Stimulated activated CD4-positive, alpha-beta T cell treated with anti-CD3 and anti-CD28 coated beads, Interleukin-4, amount 100 ng/mL, for 1 hour (primary cell): ENCODE measurements around the gene KCNJ1.

ENCODE experiments used
- DNase-seq: peaks from one replicate; pipeline ENCODE4 v3.0.0-alpha.2; 2020

The KCNJ1 gene

DNA sequence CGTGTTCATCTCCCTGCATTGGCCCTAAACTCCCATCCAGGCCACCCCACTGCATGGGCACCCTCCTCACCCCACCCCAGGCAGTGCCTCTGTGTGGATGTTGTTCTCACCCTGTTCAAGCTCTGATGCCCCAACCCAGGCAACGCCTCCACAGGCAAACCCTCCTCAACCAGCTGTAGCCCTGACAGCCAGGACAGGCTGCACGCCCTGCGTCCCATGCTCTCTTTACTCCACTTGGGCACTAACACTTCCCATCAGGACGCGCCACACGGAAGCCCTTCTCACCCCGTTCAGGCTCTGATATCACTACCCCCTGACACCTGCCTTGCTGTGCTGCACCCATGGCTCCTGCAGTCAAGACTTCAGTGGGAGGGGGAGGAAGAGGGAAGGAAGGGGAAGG, 47.9 kb downstream of the KCNJ1 start:
- DNase-seq = no peak

DNA sequence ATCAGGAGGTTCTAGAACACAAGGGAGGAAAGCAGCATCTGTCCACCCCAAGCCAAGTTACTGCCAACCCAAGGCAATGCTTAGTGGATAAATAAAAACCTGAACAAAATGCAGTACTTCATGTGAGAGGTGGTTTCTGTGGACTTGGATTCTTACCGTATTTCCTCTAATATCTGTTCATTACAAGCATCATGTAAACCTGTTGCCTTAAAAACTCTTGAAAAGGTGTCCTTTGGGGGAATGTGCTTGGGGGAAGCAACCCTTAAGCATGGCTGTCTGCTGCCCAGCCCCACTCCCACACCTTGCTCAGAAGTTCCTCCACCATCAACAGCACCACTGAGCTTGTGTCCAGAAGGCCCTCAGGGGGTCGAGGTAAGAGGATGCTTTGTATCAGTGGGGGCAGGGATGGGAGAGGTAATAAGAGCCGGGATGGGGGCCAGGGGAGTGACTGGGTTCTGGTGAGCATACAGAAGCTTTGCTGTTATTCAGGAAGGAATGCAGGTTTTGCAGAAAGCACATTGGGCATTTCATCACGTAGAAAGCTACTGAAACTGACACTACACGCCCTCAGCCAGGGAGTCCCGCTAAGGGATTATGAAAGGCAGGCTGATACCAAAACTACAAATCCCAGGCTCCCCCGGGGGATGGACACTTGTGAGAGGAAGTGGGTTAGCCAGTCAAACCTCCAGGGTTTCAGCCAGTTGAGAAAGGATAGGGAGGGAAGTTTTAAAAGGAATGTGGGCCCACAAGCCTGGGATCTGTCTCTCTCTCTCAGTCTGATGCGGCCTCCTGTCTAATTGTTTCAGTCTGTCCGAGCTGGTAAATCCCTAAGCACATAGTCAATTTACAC, 52.0 kb downstream of the KCNJ1 start:
- DNase-seq = no peak

DNA sequence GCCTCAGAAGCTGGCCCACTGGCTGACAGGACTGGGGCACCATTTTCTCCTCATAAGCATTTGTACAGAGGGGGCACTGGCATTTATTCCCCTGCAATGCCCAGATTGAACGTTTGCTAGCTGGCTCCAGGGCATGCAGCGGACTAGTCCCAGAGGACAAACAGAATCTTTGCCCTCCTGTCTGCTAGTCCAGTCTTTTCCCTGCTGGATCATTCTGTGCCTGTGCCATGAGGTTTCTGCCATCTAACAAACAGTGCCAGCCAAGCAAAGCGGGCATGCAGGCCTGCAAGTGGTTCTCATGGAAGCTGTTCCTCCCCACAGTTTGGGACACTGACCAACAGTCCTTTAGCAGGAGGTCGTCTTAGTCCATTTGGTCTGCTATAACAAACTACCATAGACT, 53.4 kb downstream of the KCNJ1 start:
- DNase-seq = no peak

DNA sequence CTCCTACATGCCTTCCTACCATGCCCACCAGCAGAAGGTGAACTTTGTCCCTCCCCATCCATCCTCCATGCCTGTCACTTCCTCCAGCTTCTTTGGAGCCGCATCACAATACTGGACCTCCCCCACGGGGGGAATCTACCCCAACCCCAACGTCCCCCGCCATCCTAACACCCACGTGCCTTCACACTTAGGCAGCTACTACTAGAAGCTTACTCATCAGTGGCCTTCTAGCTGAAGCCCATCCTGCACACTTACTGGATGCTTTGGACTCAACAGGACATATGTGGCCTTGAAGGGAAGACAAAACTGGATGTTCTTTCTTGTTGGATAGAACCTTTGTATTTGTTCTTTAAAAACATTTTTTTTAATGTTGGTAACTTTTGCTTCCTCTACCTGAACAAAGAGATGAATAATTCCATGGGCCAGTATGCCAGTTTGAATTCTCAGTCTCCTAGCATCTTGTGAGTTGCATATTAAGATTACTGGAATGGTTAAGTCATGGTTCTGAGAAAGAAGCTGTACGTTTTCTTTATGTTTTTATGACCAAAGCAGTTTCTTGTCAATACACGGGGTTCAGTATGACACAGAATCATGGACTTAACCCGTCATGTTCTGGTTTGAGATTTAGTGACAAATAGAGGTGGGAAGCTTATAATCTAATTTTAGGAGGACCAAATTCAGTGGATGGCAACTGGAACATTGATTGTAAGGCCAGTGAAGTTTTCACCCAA, 56.1 kb downstream of the KCNJ1 start:
- no peak for DNase-seq

DNA sequence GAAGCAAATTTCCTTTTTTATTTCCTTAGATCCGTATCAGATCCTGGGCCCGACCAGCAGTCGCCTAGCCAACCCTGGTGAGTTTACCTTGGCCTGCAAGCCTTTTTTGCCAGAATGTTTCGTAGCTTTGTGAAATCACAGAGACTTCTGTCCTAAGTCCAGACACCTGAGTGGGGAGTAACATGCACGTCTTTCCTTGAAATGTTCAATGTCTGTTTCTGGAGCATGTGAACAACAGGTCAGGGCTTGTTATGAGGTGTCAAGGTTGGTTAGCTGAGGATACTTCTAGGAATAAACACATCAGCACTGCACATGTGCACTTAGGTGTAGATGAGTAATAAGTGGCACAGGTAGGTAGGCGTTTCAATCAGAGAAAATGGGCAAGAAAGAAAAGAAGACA, 58.0 kb downstream of the KCNJ1 start:
- DNase-seq = no peak

DNA sequence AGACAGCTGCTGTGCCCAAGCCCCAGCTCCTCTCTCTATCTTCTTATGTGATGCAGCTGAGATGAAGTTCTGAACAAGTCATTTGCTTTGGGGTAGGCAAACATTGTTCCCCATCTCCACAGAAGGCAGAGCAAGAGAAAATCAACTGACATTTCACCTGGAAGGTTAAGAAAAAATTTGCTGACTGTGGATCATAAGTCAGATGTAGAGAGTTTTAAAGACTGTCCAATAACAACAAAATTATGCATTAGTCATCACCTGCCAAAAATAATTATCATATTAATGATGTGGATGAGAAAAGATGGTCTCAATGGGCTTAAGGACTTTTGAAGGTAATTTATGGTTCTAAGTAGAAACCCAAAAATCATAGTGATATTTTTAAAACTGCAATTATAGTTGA, 59.2 kb downstream of the KCNJ1 start:
- DNase-seq = no peak

DNA sequence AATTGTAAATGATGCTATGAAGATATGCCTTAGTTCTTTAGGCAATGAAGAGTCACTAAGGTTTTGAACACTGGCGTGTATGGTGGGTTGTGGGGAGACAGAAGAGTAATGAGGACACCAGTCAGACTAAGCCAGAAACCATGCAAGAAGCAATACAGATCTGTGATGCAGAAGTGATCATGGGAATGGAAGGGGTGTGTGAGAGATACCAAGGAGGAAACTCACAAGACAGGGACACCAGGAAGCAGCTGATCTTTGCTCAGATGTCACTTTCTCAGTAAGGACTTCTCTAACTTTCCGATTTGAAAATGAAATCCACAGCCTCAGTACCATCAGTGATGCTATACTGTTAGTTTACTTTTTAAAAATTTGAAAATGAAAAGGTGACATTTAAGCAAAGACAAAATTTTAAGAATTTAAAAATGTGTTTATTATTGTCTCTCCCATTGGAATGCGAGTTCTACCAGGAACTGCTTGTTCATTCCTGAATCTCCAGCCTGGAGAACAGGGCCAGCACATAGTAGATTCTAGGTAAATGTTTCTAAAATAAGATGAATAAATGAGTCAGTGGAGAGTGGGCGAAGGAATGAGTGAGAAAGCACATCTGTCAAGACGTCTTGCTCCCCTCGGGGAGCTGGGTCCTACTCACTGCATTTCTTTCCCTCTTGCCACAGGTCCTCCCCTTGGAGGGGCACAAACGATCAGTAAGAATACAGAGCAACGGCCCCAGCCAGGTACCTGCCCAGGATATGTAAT, 60.4 kb downstream of the KCNJ1 start:
- DNase-seq = no peak

DNA sequence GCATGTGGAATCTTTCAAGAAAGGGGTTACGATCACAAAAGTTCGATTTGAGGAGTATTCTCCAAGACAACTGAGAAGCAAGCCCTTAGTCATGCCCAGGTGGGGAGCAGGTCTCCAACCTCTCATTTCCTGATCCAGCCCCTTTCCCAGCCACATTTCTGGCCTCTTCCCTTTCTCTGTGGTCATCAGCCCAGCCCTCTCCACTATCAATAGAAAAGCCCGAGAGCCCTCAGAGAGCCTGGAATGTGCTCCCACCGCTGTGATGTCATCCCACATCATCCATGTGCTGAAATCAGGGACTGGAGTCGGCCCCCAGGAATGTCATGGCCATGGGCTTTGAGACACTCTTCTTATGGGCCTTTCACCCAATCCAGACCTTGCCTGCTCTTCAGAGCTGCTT, 62.6 kb downstream of the KCNJ1 start:
- DNase-seq = no peak

DNA sequence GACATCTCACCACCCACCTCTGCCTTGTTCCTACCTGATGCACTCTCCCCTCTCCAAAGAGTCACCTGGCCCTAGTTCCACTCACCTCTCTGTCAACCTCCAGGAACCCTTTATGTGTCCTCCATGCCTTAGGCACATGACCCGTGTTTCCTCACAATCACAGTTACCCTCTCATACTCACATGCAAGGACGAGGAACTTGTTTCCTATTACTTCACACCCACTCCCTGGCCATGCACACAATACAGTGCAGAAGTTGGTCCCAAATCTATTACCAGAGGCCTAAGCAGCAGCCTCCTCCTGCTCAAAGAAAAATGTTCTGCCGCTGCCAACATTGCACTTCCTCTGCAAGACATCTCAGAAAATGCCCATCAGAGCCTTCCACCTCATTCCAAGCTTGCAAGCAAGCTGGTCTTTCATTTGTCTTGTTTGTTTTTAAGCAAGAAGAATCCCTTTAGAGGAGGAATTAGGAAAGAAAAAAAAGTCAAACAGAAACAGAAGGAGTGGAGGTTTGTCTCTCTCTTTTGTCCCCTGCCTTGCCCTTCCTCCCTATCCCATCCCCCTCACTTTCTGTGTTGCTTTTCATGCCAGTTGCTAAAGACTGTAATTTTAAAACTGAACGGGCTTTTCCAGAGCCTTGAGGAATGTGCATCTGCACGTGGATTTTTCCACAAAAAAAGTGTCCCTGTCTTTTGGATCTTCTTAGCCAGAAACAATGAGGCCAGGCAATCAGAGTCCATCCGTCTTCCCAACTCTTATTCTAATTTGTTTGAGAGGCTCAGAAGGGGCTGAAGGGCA, 63.4 kb downstream of the KCNJ1 start:
- DNase-seq = no peak

DNA sequence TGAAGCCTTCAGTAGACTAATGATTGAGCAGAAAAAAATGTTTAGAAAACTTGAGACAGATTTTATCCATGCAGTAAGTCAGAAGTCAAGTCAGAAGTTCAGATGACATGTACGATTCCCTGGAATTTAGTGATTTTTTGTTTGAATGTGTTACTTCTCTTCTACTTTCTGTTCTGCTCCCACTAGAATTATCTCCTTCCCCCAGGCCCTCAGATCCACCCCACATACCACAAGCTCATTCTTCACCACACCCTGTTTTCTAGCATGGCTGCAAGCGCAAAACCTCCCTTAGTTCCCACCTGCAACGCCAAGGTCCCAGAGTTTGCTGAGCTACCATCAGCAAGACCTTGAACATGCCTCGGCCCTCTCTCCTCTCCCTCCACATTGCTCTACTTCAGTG, 64.1 kb downstream of the KCNJ1 start:
- DNase-seq = no peak

DNA sequence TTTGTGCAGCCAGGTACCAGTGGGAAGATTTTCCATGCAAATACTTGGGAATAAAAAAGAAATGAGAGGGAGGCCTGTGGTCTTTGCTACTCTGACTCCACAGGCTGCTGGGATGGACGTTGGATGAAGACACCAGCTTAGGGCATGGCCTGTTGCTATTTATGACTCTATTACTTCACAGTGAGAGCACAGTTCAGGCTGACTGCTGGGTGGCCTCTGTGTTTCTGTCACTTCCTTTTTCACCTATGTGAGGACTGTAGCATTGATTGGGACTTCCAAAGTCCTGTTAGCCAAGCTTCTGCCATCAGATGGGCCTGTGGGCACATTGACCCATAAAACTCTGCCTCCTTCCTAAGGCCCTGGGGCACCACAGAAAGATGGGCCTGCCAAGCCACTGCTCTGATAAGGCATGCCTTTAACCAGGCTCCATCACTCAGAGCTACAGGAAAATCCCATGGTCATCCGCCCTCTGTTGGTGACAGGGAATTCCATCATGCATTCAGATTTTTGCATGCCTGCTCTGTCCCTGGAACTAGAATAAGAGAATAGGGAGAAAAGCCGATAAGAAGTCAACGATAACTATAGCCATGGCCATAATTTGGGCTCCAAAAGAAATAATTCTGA, 64.6 kb downstream of the KCNJ1 start:
- DNase-seq = no peak

DNA sequence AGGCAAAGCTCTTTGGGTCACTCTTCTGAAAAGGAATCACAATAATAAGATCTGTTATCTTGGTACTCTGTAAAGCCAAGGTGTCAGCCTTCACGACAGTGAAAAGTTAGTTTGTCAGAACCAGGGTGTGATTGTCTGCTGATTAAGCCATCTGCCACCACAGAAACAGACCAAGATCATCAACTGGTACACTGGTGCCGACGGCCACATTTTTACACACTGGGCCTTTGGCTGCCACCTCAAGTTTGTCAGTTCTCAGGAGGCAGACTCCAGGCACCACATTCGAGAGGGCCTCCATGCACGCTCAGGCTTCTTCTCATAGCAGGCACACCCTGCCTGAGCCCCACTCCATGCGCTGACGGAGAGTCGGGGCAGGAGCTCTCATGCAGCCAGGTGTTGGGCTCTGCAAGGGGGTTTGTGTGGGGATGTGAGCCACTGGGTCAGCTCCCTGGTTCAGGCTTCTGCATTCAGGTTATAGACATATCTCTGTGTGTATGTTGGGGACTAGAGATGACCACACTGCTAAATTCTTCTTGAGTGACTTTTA, 66.2 kb downstream of the KCNJ1 start:
- DNase-seq = no peak

DNA sequence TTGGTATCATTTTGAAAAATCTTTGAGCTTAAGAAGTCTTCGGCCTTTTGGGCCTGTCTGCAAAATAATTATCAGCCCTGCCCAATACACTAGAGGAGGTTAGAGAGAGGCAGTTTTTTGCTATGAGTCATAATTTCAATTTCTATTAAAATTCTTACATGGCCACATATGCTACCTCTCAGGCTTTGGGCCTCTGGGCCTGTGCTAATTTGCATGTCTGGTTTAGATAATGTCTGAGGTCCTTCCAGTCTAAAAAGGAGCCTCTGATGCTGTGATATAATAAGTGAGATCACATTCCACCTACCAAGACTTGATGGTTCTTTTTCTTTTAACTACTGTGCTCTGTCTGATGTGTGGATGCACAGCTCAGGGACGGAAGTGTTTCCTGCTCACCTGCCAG, 70.8 kb downstream of the KCNJ1 start:
- DNase-seq = no peak

DNA sequence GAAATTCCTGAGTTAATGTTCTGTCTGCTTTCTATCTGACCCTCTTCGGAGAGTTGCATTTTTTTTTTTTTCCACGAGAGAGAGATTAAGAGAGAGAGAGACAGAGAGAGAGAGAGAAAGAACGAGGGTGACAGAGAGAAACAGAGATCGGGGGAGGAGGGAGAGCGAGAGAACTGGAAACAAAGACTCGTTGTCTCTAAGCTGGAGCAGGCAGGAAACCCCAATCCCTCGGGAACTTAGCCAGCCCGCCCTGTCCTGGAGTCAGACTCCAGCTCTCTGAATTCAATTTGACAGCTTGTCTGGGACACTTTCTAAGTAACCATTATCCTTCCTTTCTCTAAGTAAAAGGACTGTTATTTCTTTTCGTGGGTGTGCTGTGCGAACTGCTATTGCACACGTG, 76.9 kb downstream of the KCNJ1 start:
- no peak for DNase-seq

DNA sequence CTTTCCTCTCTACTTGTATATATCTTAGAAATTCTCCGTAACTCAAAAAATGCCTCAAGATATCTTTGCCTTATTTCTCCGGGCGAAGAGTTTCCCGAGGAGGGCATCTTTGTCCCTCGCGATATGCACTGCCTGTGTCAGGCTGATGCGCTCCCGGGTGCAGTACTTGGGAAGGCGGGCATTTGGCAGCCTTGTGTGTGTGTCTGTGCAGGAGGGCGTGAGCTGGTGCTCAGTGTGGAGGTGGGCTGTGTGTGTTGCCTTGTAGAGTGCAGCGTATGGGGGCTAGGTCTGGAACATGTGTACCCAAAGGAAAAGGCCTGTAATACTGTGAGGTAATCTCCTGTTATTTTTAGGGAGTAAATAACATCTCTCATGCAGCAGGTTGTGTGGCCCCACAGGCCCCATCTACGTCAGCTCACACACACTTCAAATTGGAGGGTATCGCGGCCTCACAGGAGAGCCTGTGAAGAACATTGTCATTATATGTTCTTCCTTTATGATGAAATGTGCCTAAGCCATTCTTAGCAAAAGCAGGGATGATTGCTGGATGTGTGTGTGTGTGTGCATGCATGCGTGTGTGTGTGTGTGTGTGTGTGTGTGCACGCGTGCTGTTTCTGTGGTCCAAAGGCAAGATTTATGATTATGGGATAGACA, 77.5 kb downstream of the KCNJ1 start:
- DNase-seq = no peak
